ENCODE data around the gene UNC80. TPM values are rescaled to one million over a fixed set of nuclear protein-coding genes. Genes with fewer than 3 reads are reported as not detected.

The UNC80 gene
- total and polyA plus RNA-seq, 2 of the 13 experiments (the other 11 are each of a cell fraction or from before 2014, with no cell fraction given): not detected

DNA sequence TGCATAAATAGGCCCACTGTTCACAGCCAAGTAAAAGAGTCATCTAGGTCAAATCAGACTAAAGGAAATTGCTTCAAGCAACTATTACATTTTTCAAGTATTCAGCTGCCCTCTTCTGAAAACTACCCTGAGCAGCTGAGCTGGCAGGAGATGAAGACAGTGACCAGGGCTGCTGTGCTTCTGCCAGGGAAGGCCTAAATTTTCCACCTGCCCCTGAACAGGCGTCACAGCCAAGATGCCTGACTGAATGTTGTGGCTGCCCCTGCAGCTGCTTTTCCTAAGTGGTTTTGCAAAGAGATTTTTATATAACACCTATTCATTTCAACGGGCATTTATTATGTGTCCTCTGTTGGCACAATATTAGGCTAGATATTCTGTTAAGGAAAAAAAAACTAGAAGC lies 134.1 kb downstream of the UNC80 start (continued):
- TF ChIP-seq, protein P1, sequence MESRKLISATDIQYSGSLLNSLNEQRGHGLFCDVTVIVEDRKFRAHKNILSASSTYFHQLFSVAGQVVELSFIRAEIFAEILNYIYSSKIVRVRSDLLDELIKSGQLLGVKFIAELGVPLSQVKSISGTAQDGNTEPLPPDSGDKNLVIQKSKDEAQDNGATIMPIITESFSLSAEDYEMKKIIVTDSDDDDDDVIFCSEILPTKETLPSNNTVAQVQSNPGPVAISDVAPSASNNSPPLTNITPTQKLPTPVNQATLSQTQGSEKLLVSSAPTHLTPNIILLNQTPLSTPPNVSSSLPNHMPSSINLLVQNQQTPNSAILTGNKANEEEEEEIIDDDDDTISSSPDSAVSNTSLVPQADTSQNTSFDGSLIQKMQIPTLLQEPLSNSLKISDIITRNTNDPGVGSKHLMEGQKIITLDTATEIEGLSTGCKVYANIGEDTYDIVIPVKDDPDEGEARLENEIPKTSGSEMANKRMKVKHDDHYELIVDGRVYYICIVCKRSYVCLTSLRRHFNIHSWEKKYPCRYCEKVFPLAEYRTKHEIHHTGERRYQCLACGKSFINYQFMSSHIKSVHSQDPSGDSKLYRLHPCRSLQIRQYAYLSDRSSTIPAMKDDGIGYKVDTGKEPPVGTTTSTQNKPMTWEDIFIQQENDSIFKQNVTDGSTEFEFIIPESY (CRISPR knock-in tag; IDR thresholded peaks at IDR 0.05): no peak
- TF ChIP-seq, protein P2, sequence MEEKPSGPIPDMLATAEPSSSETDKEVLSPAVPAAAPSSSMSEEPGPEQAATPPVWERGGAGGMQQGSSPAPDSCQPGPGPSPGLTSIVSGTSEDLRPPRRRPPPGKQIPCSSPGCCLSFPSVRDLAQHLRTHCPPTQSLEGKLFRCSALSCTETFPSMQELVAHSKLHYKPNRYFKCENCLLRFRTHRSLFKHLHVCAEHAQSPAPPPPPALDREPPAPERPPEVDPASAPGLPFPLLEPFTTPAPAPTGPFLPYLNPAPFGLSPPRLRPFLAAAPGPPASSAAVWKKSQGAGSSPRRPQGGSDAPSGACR (CRISPR knock-in tag; IDR thresholded peaks at IDR 0.05): no peak

GRCh38 chr2:209907746-209908145 lies 136.1 kb downstream of the UNC80 start:
- FAIRE-seq: no peak
- Histone ChIP-seq H3K4me3 (replicated peaks in 1 of 3; ENCODE audit: insufficient read depth in 1 of 3, low read depth in 2 of 3, low read length in 3 of 3) (no peak overlapping the region), H3K4me2 (ENCODE audit: low read depth, low read length) (no peak overlapping the region), H2AFZ (ENCODE audit: low read length) (no peak overlapping the region), H4K20me1 (ENCODE audit: insufficient read depth, low read length) (no peaks in the 10 kb centered on the region), H3K9me3 (ENCODE audit: low read length) (no peaks in the 10 kb centered on the region), H3K79me2 (ENCODE audit: insufficient read depth, low read length) (no peaks in the 10 kb centered on the region), H3K4me1 (ENCODE audit: insufficient read depth, low read length) (no peaks in the 10 kb centered on the region), H3K9ac (ENCODE audit: insufficient read depth, low read depth, low read length) (no peak overlapping the region), H3K27ac (ENCODE audit: extremely low read length, insufficient read depth, low read length) (no peak overlapping the region), H3K36me3 (replicated peaks in 1 of 2; ENCODE audit: control insufficient read depth in 1 of 2, insufficient read depth in 2 of 2, low read length in 2 of 2) (no peaks in the 10 kb centered on the region), H3K27me3 (ENCODE audit: control insufficient read depth in 1 of 2, insufficient read depth in 2 of 2, low read length in 2 of 2) (no peaks in the 10 kb centered on the region)
- no peak for ATAC-seq
- ChIA-PET POLR2A (no interaction called here), CTCF (ENCODE audit: low intra/inter-chr PET ratio, low total read pairs) (no interaction called here)
- intact Hi-C loops (cut with micrococcal nuclease; ENCODE audit: unreplicated experiment): no loop called here
- TF ChIP-seq ZNF296 (CRISPR knock-in tag; conservative IDR thresholded peaks at IDR 0.05): no peak
- TF ChIP-seq GABPB1 (CRISPR knock-in tag; IDR thresholded peaks at IDR 0.05): no peak
- TF ChIP-seq MTF2 (CRISPR knock-in tag; IDR thresholded peaks at IDR 0.05; ENCODE audit: borderline replicate concordance): no peak
- no peak for TF ChIP-seq ZNF180 (CRISPR knock-in tag; IDR thresholded peaks at IDR 0.05; ENCODE audit: borderline replicate concordance, low read depth)
- no TSS peak for BruUV-seq (replicated peaks)
- in situ Hi-C loops (cut with HindIII; ENCODE audit: extremely low pct_ligation_motif_present, low pct_unique_long_range_greater_than_20kb): no loop called here
- no peak for DNase-seq (ENCODE audit: low spot score)
